C4-2B (cell line): Measurements from ENCODE around the gene KIDINS220.

Experiments
- CTCF ChIP-seq: fragments of 450-650 bp; conservative IDR thresholded peaks from 2 replicates; pipeline ENCODE4 v1.5.1; 2017; ENCODE audit warnings: mild to moderate bottlenecking
- ZFX ChIP-seq: fragments of 450-650 bp; IDR thresholded peaks from 2 replicates; pipeline ENCODE4 v1.6.1; 2017

- TF ChIP-seq CTCF (no peak), ZFX (no peak)
These were observed 355 bp upstream of the KIDINS220 start for GRCh38 chr2:8837795-8838140.
